AG09309 (cell line): Measurements from ENCODE around the gene TASOR2.

Experiments used
- DNase-seq: peaks from one replicate; pipeline ENCODE4 v3.0.0-alpha.2; 2010; ENCODE audit warnings: low read depth
- H3K4me3 ChIP-seq: 2 replicates; pipeline ENCODE4 v1.5.1; 2011; ENCODE audit warnings: mild to moderate bottlenecking, low read depth, low read length, moderate library complexity; ENCODE audit not compliant: control insufficient read depth
- CTCF ChIP-seq: IDR thresholded peaks from 2 replicates; pipeline ENCODE4 v1.5.1; 2011; ENCODE audit warnings: mild to moderate bottlenecking, low read depth, low read length, inconsistent platforms; ENCODE audit not compliant: insufficient read depth, control insufficient read depth; ENCODE audit errors: missing control alignments

The TASOR2 gene

GRCh38 chr10:5641501-5641900, 43.1 kb upstream of the TASOR2 start:
- no peak for DNase-seq
- H3K4me3 ChIP-seq = no peak overlapping the region
- TF ChIP-seq CTCF = no peak

GRCh38 chr10:5643346-5644067, 41.1 kb upstream of the TASOR2 start:
- DNase-seq = no peak
- no peak overlapping the region for H3K4me3 ChIP-seq
- TF ChIP-seq CTCF = no peak

GRCh38 chr10:5644930-5645329, 39.7 kb upstream of the TASOR2 start:
- H3K4me3 ChIP-seq = no peak overlapping the region
- TF ChIP-seq CTCF = no peak
- no peak for DNase-seq

- H3K4me3 ChIP-seq = no peak overlapping the region
- TF ChIP-seq CTCF = no peak
- DNase-seq = no peak
Observed at GRCh38 chr10:5645375-5645774, 39.3 kb upstream of the TASOR2 start.

GRCh38 chr10:5645944-5646617, 38.6 kb upstream of the TASOR2 start:
- H3K4me3 ChIP-seq = no peak overlapping the region
- no peak for DNase-seq
- no peak for TF ChIP-seq CTCF

GRCh38 chr10:5647507-5648240, 37.0 kb upstream of the TASOR2 start:
- no peak for TF ChIP-seq CTCF
- no peak overlapping the region for H3K4me3 ChIP-seq
- DNase-seq = no peak
